GM12801 (cell line): ENCODE results near the gene PRM1.

Experiments
- CTCF ChIP-seq: IDR thresholded peaks from one replicate; pipeline ENCODE4 v1.5.1; 2011; ENCODE audit warnings: control low read depth; ENCODE audit not compliant: insufficient read length; ENCODE audit errors: extremely low read depth

PRM1 gene

GRCh38 chr16:11326737-11327276 is 45.7 kb upstream of the PRM1 start:
- no peak for TF ChIP-seq CTCF

- no peak for TF ChIP-seq CTCF
These were observed 45.1 kb upstream of the PRM1 start for GRCh38 chr16:11326084-11326736.

- TF ChIP-seq CTCF: no peak
These were observed 44.4 kb upstream of the PRM1 start for GRCh38 chr16:11325404-11326083.

GRCh38 chr16:11323551-11324336 is 42.6 kb upstream of the PRM1 start:
- TF ChIP-seq CTCF: no peak

GRCh38 chr16:11322823-11323222 is 41.7 kb upstream of the PRM1 start:
- no peak for TF ChIP-seq CTCF

- no peak for TF ChIP-seq CTCF
These were observed 40.5 kb upstream of the PRM1 start for GRCh38 chr16:11321662-11322061.

- no peak for TF ChIP-seq CTCF
These were observed 39.0 kb upstream of the PRM1 start for GRCh38 chr16:11320170-11320569.
